Fibroblast of pulmonary artery (primary cell): ENCODE measurements around the gene KCTD8.

Experiments
- DNase-seq: peaks from one replicate; pipeline ENCODE4 v3.0.0-alpha.2; 2010; ENCODE audit warnings: low read depth
- H3K4me3 ChIP-seq: replicated peaks from 2 replicates; pipeline ENCODE4 v1.5.1; 2011; ENCODE audit warnings: low read depth, mild to moderate bottlenecking, control low read depth, low read length, moderate library complexity
- TF ChIP-seq, protein P1 (sequence below): IDR thresholded peaks from 2 replicates; pipeline ENCODE4 v1.5.1; 2011; ENCODE audit warnings: mild to moderate bottlenecking, control low read depth, low read length, inconsistent platforms; ENCODE audit errors: missing control alignments

KCTD8 gene

GRCh38 chr4:44150091-44150576 lies 298.5 kb downstream of the KCTD8 start:
- TF ChIP-seq, protein P1, sequence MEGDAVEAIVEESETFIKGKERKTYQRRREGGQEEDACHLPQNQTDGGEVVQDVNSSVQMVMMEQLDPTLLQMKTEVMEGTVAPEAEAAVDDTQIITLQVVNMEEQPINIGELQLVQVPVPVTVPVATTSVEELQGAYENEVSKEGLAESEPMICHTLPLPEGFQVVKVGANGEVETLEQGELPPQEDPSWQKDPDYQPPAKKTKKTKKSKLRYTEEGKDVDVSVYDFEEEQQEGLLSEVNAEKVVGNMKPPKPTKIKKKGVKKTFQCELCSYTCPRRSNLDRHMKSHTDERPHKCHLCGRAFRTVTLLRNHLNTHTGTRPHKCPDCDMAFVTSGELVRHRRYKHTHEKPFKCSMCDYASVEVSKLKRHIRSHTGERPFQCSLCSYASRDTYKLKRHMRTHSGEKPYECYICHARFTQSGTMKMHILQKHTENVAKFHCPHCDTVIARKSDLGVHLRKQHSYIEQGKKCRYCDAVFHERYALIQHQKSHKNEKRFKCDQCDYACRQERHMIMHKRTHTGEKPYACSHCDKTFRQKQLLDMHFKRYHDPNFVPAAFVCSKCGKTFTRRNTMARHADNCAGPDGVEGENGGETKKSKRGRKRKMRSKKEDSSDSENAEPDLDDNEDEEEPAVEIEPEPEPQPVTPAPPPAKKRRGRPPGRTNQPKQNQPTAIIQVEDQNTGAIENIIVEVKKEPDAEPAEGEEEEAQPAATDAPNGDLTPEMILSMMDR: no peak
- DNase-seq: peak; percentile 63
- no peak overlapping the region for H3K4me3 ChIP-seq

DNA sequence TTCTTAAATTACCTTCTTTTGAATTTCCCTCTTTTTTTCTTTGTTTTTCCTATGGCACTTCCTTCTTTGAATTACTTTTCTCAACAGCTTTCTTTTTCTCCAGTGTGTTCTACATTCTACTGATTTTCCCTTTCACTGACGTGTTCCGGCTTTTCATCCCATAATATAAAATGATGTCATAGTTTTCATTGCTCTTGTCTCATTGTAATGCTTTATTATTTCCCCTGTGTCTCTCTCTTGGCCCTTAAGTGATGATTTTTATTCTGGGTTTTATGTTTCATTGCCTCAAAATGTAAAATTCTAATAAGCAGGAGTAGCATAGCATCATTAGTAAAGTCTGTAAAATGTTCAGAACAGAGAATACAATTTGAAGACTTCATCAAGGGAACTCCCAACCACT lies 299.3 kb downstream of the KCTD8 start:
- DNase-seq: no peak
- TF ChIP-seq, protein P1: no peak
- no peak overlapping the region for H3K4me3 ChIP-seq

- TF ChIP-seq, protein P1: no peak
These were observed 301.0 kb downstream of the KCTD8 start for GRCh38 chr4:44147571-44148075.

GRCh38 chr4:44146516-44146915 lies 302.1 kb downstream of the KCTD8 start:
- H3K4me3 ChIP-seq: no peak overlapping the region
- TF ChIP-seq, protein P1: no peak
- DNase-seq: no peak

More at GRCh38 chr4:44147571-44148075, 301.0 kb downstream of the KCTD8 start:
- no peak for DNase-seq
- H3K4me3 ChIP-seq: no peak overlapping the region

DNA sequence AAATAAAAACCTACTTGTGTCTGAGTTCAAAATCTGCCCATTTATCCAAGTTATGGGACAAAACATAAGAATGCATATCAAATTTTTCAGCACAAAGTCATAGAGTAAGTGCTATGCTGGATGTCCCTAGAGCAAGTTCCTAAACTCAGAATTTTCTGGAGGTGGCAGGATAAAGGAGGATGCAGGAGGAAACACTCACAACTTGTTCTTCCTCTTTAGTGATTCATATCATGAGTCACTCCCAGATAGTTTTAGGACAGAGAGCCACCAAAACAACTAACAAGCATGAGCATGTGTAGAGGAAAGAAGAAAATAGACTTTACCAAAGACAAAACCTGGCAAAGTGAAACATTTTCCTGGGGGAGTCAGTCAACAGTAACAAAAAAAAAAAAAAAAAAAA lies 302.7 kb downstream of the KCTD8 start:
- TF ChIP-seq, protein P1: no peak
- DNase-seq: peak; percentile 65
- H3K4me3 ChIP-seq: no peak overlapping the region

DNA sequence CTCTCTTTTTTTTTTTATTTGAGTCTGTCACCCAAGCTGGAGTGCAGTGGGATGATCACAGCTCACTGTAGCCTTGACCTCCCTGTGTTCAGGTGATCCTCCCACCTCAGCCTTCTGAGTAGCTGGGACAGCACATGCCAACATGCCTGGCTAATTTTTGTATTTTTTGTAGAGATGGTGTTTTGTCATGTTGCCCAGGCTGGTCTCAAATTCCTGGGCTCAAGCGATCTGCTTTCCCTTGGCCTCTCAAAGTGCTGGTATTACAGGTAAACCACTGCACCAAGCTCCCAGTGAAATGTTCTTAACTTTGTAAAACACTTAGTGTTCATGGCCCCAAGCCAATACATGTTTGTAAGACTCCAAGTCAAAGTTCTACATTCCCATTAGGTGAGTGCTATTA lies 316.1 kb downstream of the KCTD8 start:
- no peak for DNase-seq
- H3K4me3 ChIP-seq: no peak overlapping the region
- TF ChIP-seq, protein P1: no peak
